NT2/D1 (cell line): ENCODE data around the gene C1QC.

Experiments used
- DNase-seq: peaks from one replicate; pipeline ENCODE4 v3.0.0-alpha.2; 2011; ENCODE audit warnings: low read depth, low spot score
- H3K27me3 ChIP-seq: 2 replicates; pipeline ENCODE4 v1.6.0; 2011; ENCODE audit warnings: mild to moderate bottlenecking; ENCODE audit not compliant: insufficient read length, insufficient read depth
- H3K36me3 ChIP-seq: 2 replicates; pipeline ENCODE4 v1.6.1; 2011; ENCODE audit warnings: mild to moderate bottlenecking, low read length, mixed read lengths; ENCODE audit not compliant: insufficient read depth, insufficient read length
- H3K4me1 ChIP-seq: 2 replicates; pipeline ENCODE4 v1.5.1; 2011; ENCODE audit not compliant: insufficient read depth, insufficient read length
- H3K4me3 ChIP-seq: 2 replicates; pipeline ENCODE4 v1.5.1; 2011; ENCODE audit warnings: low read depth; ENCODE audit not compliant: insufficient read length
- H3K9ac ChIP-seq: 2 replicates; pipeline ENCODE4 v1.6.0; 2011; ENCODE audit warnings: low read depth; ENCODE audit not compliant: insufficient read length
- H3K9me3 ChIP-seq: 2 replicates; pipeline ENCODE4 v1.5.1; 2011; ENCODE audit warnings: mild to moderate bottlenecking, low read length; ENCODE audit not compliant: insufficient read depth
- SUZ12 ChIP-seq: IDR thresholded peaks from 2 replicates; pipeline ENCODE4 v1.6.1; 2011; ENCODE audit not compliant: insufficient read length, insufficient read depth; ENCODE audit errors: extremely low read depth
- YY1 ChIP-seq: IDR thresholded peaks from 2 replicates; pipeline ENCODE4 v1.6.1; 2011; ENCODE audit not compliant: insufficient read length, insufficient read depth
- ZNF274 ChIP-seq: IDR thresholded peaks from 2 replicates; pipeline ENCODE4 v1.6.1; 2011; ENCODE audit warnings: mild to moderate bottlenecking, low read depth, low read length

Gene C1QC

GRCh38 chr1:22650089-22650693 lies 6.8 kb downstream of the C1QC start:
- no peaks in the 10 kb centered on the region for H3K4me1 ChIP-seq
- H3K36me3 ChIP-seq: no peaks in the 10 kb centered on the region
- no peak overlapping the region for H3K9ac ChIP-seq
- DNase-seq: no peak
- no peaks in the 10 kb centered on the region for H3K9me3 ChIP-seq
- H3K27me3 ChIP-seq: peaks cover 6% of the 10 kb centered on the region
- TF ChIP-seq SUZ12 (no peak), YY1 (no peak)
- H3K4me3 ChIP-seq: no peak overlapping the region

DNA sequence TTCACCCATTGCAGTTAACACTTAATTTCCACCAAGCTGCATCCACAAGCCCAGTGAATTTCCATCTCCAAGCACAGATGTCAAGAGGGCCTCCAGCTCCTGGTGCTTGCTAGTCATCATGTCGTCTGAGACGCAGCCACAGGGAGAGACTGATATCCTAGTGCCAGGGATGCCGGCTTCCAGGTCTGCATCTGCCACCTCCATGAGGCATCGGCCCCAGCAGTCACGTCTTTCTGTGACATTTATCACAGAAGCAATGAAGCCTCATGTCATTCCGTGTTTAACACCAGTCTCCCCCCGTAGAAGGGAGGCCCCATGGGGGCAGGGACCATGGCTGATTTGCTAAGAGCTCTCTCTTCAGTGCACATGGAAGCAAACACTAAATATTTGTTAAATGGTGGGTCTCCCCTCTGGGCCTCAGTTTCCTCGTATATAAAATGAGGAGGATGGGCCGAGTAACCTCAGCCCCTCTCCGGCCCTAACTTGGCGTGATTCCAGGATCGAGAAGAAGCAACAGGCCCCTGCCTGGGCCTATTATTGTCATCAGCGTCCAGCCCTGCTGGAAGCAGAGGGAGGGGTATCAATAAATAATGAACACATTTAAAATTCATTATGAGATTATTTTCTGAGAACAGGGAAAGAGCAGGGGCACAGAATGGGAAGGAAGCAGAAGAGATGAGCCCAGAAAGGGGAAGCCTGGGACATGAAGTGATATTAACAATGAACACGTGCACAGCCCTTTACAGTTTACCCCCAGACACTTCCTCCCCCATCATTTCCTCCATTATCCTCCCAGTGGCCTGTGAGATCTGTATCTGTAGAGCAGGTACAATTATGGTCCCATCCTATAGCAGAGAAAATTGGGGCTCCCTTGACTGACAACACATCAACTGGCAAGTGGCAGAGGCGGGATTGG lies 8.8 kb downstream of the C1QC start:
- DNase-seq: no peak
- H3K36me3 ChIP-seq: no peaks in the 10 kb centered on the region
- no peaks in the 10 kb centered on the region for H3K27me3 ChIP-seq
- H3K4me3 ChIP-seq: no peak overlapping the region
- H3K4me1 ChIP-seq: no peaks in the 10 kb centered on the region
- no peak for TF ChIP-seq ZNF274
- no peak for TF ChIP-seq YY1
- H3K9ac ChIP-seq: no peak overlapping the region
- no peaks in the 10 kb centered on the region for H3K9me3 ChIP-seq

DNA sequence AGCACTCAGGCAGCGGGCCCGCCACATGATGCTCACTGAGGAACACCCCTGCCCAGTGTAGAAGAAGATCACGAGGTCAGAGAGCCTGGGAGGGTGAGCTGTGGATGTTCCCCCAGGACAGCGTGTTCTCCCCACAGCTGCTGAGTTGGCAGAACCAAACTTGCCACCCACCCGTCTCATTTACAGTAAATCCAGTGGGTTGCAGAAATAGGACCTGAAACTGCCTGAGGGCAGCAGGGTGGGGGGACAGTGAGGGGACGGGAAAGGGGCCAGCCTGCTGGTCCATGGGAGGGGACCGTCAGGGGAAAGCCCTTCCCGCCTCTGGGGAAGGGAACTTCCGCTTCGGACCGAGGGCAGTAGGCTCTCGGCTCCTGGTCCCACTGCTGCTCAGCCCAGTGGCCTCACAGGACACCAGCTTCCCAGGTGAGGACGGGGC lies 9.5 kb downstream of the C1QC start, which contains the start of gene C1QB:
Gene C1QB, plus strand, starts transcription at position 356 of the 436 bp plus-strand sequence. CDS start 6,227 bp downstream, outside the sequence.
- H3K4me1 ChIP-seq: no peaks in the 10 kb centered on the region
- H3K9ac ChIP-seq: no peak within 1 kb of the TSS
- no peaks in the 10 kb centered on the region for H3K36me3 ChIP-seq
- no peak for DNase-seq
- no peaks in the 10 kb centered on the region for H3K9me3 ChIP-seq
- H3K27me3 ChIP-seq: no peaks in the 10 kb centered on the region
- no peak within 1 kb of the TSS for H3K4me3 ChIP-seq
- no peak for TF ChIP-seq ZNF274
- no peak for TF ChIP-seq YY1
- no peak for TF ChIP-seq SUZ12

DNA sequence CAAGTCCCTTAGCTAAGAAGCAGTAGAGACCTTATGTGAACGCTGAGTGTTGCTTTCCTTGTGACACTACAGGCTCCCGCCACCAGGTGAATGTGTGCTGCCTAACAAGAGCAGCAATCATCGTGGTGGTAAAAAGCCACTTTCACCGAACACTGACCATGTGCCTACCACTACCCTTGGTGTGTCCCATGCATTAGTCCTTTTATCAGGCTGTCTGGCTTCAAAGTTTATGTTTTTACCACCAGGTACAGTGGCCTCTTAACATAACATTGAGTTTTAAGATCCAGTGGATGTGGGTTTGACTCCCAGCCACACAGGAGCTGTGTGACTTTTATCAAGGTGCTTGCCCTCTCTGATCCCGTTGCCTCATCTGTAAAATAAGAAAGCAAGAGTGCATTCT lies 11.3 kb downstream of the C1QC start:
- H3K9me3 ChIP-seq: no peaks in the 10 kb centered on the region
- TF ChIP-seq ZNF274 (no peak), YY1 (no peak), SUZ12 (no peak)
- H3K27me3 ChIP-seq: peaks cover 3% of the 10 kb centered on the region
- H3K36me3 ChIP-seq: no peaks in the 10 kb centered on the region
- DNase-seq: no peak
- no peak overlapping the region for H3K4me3 ChIP-seq
- H3K9ac ChIP-seq: no peak overlapping the region
- no peaks in the 10 kb centered on the region for H3K4me1 ChIP-seq

DNA sequence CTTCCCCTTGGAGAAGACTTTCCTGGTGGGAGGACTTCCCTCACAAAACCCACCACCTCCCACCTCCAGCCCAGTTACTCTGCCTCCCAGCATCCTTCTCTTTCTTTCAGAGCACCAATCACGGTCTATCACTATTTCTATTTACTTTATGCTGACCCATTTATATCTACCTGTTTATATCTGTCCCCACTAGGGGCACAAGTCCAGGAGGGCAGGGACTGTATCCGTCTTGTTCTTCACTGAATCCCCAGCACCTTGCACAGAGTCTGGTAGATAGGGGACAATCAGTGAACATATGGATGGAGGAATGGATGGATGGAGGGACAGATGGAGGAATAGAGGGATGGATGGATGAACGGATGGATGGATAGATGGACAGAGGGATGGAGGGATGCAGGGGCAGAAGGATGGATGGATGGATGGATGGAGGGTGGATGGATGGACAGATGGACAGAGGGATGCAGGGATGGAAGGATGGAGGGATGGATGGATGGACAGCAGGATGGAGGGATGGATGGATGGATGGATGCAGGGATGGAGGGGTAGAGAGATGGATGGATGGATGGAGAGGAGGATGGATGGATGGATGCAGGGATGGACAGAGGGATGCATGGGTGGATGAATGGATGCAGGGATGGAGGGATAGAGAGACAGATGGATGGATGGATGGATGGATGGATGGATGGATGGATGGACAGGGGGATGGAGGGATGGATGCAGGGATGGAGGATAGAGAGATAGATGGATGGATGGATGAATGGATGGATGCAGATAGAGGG lies 15.1 kb downstream of the C1QC start:
- H3K9ac ChIP-seq: no peak overlapping the region
- no peaks in the 10 kb centered on the region for H3K36me3 ChIP-seq
- H3K27me3 ChIP-seq: peaks cover 3% of the 10 kb centered on the region

DNA sequence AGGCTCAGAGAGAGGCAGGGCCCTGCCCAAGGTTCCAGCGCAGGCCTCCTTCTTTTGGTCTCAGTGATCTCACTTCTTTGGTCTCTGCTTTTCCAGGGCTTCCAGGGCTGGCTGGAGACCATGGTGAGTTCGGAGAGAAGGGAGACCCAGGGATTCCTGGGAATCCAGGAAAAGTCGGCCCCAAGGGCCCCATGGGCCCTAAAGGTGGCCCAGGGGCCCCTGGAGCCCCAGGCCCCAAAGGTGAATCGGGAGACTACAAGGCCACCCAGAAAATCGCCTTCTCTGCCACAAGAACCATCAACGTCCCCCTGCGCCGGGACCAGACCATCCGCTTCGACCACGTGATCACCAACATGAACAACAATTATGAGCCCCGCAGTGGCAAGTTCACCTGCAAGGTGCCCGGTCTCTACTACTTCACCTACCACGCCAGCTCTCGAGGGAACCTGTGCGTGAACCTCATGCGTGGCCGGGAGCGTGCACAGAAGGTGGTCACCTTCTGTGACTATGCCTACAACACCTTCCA lies 17.3 kb downstream of the C1QC start:
- no peak for DNase-seq
- no peaks in the 10 kb centered on the region for H3K36me3 ChIP-seq
- H3K9ac ChIP-seq: no peak overlapping the region
- no peaks in the 10 kb centered on the region for H3K4me1 ChIP-seq
- no peak for TF ChIP-seq YY1
- H3K9me3 ChIP-seq: no peaks in the 10 kb centered on the region
- peaks cover 3% of the 10 kb centered on the region for H3K27me3 ChIP-seq
- H3K4me3 ChIP-seq: no peak overlapping the region

More for the DNA sequence above, 15.1 kb downstream of the C1QC start:
- no peak for TF ChIP-seq YY1
- TF ChIP-seq ZNF274: no peak
- TF ChIP-seq SUZ12: no peak
- no peaks in the 10 kb centered on the region for H3K9me3 ChIP-seq
- H3K4me3 ChIP-seq: no peak overlapping the region
- no peak for DNase-seq
- H3K4me1 ChIP-seq: no peaks in the 10 kb centered on the region

- Histone ChIP-seq H3K36me3 (no peaks in the 10 kb centered on the region), H3K9me3 (no peaks in the 10 kb centered on the region), H3K4me3 (no peak overlapping the region), H3K27me3 (peaks cover 3% of the 10 kb centered on the region), H3K4me1 (no peaks in the 10 kb centered on the region), H3K9ac (no peak overlapping the region)
- no peak for DNase-seq
- TF ChIP-seq SUZ12 (no peak), ZNF274 (no peak), YY1 (no peak)
These were observed 18.4 kb downstream of the C1QC start for GRCh38 chr1:22661880-22662279.
